ENCODE measurements around the gene PPP3CA. TPM values are rescaled to one million over a fixed set of nuclear protein-coding genes. Genes with fewer than 3 reads are reported as not detected.

PPP3CA gene
- total RNA-seq, 2 donors from 2014 or later = 3.3 to 3.5 TPM

DNA sequence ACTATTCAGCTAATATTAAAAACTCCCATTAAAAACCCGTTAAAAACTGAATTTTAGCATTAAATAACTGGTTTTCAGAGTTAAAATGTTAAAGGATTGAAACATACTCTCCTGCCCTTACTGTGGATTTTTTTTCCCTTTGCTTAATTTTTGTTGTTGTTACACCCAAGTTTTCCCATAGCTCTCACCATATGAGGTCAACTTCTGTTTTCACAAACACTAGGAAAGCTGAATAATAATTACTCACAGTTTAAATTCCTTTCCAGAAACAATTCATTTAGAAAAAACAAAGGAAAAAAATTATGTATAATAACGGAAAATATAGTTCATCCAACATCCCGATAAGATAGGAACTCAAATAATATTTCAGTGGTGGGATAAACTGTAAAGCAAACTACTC lies 129.0 kb downstream of the PPP3CA start:
- Mint-ChIP-seq H3K36me3 (no peaks in the 10 kb centered on the region), H3K9me3 (no peaks in the 10 kb centered on the region), H3K27ac (no peak overlapping the region)
- ATAC-seq (no peak), DNase-seq (ENCODE audit: low spot score in 2 of 2) (no peak)

DNA sequence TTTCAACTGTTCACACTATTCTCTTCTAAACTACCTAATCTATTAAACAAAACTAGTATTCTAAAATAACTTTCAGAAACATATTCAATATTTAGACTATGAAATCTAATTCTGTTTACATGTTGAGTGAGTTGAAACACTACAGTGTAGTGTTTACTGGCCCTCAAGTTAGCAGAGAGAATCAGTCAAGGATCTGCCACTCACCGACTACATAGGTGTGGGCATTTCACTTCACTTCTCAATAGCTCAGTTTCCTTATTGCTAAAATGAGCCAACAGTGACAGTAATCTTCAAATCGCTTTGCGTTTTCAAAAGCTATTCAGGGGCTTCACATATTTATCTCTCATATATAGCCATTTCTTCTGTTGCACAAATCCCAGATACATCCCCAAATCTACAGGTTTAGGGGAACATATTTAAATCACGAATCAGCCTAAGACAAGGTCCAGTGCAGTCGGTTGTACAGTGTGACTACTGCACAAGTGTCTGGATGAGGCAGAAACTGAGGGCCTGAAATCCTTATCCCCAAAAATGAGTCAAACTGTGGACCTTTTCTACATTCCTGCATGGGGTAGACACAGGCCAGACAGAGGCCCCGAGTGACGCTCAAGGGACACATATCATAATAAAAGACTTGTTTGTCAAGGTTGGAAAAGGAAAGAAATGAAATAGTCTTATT lies 129.8 kb downstream of the PPP3CA start:
- Mint-ChIP-seq H3K9me3 (no peaks in the 10 kb centered on the region), H3K27ac (no peak overlapping the region), H3K36me3 (no peaks in the 10 kb centered on the region)
- DNase-seq (ENCODE audit: low spot score in 2 of 2) (no peak), ATAC-seq (no peak)

DNA sequence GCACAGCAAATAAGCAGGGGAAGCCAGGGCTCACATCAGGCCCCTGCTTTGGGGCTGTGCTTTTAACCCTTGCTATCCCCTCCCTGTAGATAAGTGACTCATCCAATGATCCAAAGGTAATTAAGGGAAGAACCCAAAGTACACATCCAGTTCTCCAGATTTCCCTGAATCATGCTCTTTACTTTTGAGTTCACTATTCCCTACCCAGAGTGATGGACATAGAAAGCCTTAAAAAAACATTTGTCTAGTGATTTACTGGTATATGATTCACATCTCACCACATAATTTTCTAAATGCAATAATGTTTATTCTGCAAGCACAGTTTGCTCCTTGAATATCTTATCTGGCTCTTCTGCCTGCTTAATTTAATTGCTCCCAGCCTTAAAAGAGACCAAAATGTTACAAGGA lies 136.2 kb downstream of the PPP3CA start:
- Mint-ChIP-seq H3K27ac (no peak overlapping the region), H3K36me3 (no peaks in the 10 kb centered on the region), H3K9me3 (peaks cover 0 to 4% of the 10 kb centered on the region in 2 donors)
- DNase-seq (ENCODE audit: low spot score in 2 of 2) = no peak
- no peak for ATAC-seq

DNA sequence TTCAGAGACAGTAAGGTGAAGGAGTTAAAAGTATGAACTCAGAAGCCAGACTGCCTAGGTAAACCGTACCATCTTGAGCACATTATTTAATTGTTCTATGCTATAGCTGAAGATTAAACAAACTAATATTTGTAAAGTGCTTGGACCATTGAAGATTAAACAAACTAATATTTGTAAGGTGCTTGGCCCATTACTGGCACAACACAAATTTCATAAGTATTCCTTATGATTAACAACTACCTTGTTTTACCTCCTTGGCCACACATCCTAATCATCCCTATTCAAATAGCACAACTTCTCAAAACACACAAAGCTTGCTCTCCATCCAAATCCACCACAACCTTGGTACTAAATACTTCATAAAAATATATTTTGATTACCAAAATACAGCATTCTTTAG lies 137.0 kb downstream of the PPP3CA start:
- Mint-ChIP-seq H3K27ac (no peak overlapping the region), H3K36me3 (no peaks in the 10 kb centered on the region), H3K9me3 (peaks cover 0 to 4% of the 10 kb centered on the region in 2 donors)
- ATAC-seq = no peak
- no peak for DNase-seq (ENCODE audit: low spot score in 2 of 2)

DNA sequence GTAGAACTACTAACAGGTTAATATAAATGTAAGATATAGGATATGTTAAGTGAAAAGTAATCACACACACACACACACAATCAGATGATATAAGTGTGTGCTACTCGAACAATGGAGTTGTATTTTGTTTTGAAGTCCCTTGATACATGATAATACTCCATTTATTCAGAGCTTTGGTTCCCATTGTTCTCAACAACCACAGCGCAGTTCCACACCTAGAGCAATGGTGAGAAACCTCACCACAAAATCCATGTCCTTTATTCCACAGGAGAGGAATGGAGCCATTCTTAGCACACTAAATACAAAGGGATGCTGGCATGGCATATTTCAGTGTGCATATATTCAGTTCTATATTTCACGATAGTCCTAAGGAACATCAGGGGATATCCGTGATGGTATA lies 139.2 kb downstream of the PPP3CA start:
- DNase-seq (ENCODE audit: low spot score in 2 of 2) (no peak), ATAC-seq (no peak)
- Mint-ChIP-seq H3K27ac (no peak overlapping the region), H3K36me3 (no peaks in the 10 kb centered on the region), H3K9me3 (peaks cover 0 to 4% of the 10 kb centered on the region in 2 donors)

DNA sequence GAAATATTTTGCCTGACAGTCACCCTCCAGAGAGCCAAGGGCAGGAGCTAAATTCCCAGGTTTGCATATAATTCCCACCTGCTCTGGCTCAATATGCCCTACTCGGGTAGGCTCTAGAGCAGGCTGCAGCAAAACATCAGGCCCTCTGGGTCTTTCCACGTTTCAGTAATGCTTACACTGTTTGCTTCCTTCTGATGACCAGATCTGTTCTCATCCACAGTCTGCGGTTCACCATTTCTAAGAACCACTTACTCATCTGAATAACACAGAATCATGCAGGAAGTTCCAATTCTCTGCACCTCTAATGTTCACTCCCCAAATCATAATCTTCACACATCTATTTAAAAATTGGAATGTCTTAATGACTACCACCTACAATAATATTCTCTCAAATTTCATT lies 141.4 kb downstream of the PPP3CA start:
- peak in 1 of 2 donors; percentile 39 for DNase-seq (ENCODE audit: low spot score in 2 of 2)
- peak overlapping the region in 1 of 2 donors; percentile 74 for H3K27ac Mint-ChIP-seq
- H3K36me3 Mint-ChIP-seq = no peaks in the 10 kb centered on the region

DNA sequence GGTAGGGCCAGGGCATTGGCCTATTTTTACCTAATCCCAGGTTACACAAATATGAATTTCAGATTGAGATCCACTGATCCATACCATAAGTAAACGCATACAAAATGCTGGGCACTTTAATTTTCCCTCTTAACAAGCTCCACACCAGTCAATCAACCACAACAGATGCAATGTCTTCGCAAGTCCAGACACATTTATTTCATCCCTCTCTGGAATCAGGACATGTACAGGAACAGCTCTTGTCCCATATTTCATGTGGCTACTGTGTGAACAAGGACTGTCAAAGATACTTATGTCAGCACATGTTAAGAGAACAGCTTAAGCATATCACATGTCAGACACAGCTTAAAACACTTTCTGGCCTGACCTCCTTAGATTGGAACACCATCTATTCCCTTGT lies 145.9 kb downstream of the PPP3CA start:
- no peak overlapping the region for H3K27ac Mint-ChIP-seq
- no peak for ATAC-seq
- DNase-seq (ENCODE audit: low spot score in 2 of 2) = no peak
- H3K36me3 Mint-ChIP-seq = no peaks in the 10 kb centered on the region
- H3K9me3 Mint-ChIP-seq = no peaks in the 10 kb centered on the region

More for the DNA sequence above, 141.4 kb downstream of the PPP3CA start:
- peaks cover 0 to 4% of the 10 kb centered on the region in 2 donors for H3K9me3 Mint-ChIP-seq
- ATAC-seq = peak; percentile 100

DNA sequence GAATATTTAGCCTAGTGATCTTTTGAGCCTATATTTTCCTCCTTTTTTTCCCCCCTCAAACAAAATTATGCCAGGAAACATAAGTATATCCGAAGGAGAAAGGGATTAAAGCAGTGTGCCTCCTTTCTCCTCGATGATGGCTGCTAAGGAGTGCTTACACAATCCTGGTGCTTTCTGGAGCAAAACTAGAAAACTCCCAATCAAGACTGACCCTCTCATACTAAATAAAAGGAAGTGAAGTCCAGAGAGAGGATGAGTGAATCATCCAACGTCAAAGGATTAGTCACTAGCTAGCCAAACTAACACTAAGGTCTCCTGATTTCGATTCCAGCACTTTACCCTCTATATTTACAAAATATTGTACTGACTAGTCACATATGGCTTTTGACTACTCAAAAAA lies 146.8 kb downstream of the PPP3CA start:
- DNase-seq (ENCODE audit: low spot score in 2 of 2) (no peak), ATAC-seq (peak in 1 of 2 donors; percentile 39)
- Mint-ChIP-seq H3K36me3 (no peaks in the 10 kb centered on the region), H3K9me3 (no peaks in the 10 kb centered on the region), H3K27ac (no peak overlapping the region)

DNA sequence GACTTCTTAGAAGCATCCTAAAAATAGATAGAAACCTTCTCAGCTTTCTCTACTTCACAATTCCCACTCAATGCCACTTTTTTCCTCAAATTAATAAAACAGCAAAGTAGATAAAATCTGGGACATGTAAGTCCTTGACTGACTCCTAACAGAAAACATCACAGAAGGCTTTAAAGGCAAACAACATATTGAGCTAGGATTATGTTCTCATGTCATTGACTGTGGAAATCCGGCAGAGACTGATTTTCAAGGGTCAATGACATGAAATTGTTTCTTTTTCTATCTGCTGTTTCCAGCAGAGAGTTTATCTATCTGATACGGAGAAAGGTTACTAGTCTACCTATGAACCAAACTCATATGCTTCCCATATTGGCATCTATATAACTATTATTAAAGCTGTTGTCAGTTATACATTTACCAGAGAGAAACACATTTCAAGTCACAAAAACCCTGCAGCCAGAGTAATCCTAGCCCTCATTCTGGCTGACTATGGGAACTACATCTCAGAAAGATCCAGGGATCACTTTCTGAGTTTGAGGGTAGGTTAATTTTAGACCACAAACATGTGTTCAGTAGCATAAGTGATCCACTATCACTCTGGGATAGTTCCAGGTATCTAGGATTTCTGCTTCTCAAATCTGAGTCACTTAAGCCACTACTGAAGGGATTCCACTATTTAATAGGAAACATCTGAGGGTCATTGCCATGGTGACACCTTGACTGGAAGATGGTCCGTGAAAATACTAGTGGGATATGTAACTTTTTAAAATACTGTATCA lies 147.6 kb downstream of the PPP3CA start:
- ATAC-seq (no peak), DNase-seq (ENCODE audit: low spot score in 2 of 2) (no peak)
- Mint-ChIP-seq H3K27ac (no peak overlapping the region), H3K9me3 (no peaks in the 10 kb centered on the region), H3K36me3 (no peaks in the 10 kb centered on the region)

DNA sequence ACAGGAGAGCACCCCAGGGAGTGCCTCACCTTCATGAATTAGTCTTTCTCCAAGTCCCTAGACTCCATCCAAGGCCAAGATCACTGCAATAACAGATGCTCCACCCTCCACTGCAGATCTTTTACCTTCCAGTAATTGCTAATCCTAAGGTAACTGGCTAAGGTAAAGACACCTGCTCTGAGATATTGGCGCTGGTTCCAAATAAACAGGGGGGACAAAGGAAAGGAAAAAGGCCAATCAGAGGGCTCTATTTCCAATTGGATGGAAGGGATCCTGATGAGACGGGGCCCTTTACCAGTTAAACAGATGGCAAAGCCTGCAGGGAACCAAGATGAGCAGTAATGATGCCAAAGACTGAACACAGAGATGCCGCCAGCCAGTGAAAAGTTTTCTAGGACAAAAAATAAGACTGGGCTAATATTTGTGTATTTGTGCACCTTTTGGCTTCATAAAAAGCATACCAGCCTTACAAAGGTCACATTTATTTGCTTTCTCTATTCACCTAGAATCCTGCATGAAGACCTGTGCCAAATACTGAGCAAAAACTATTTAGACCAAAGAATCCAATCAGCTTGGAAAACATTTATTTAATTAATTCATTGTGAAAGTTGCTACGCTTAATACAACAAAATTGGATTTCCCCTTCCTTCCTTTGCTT lies 148.5 kb downstream of the PPP3CA start:
- DNase-seq (ENCODE audit: low spot score in 2 of 2) (no peak), ATAC-seq (no peak)
- H3K36me3 Mint-ChIP-seq = no peaks in the 10 kb centered on the region
- no peak overlapping the region for H3K27ac Mint-ChIP-seq
- no peaks in the 10 kb centered on the region for H3K9me3 Mint-ChIP-seq

DNA sequence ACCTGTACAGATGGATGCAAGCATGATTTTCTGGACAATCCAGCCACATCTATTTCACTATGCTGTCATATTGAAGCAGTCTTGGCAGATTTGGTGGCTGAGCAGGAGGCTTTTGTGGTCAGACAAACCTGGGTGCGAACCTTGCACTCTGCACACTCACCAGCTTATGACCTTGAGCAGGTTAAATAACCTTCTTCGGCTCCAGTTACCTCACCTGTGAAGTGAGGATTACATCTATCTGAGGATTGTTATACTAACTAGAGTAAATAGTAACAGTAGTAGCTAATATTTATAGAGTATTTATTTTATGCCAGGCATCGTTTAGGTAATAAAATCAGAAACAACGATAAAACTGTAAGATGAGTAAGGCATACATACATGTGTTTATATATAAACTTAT lies 150.0 kb downstream of the PPP3CA start:
- Mint-ChIP-seq H3K9me3 (no peaks in the 10 kb centered on the region), H3K27ac (no peak overlapping the region), H3K36me3 (no peaks in the 10 kb centered on the region)
- ATAC-seq (no peak), DNase-seq (ENCODE audit: low spot score in 2 of 2) (no peak)

DNA sequence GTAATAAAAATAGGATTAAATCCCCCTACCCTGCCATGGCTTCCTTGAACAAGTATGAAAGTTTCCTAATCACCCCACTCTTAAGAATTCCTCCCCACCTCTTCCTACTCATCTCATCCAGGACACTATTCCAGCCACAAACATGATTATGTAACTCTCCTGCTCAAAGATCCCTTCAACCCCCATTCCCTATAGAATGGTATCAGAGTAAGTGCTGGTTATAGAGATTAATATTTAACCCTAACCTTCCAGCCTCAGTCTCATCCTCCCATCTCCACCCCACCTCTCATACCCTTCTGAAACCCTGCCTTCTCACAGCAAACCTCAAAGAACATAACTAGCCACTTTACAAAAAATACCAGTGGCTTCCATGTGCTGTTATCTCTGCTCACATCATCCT lies 155.1 kb downstream of the PPP3CA start:
- DNase-seq (ENCODE audit: low spot score in 2 of 2) (no peak), ATAC-seq (no peak)
- H3K36me3 Mint-ChIP-seq = no peaks in the 10 kb centered on the region
- H3K9me3 Mint-ChIP-seq = no peaks in the 10 kb centered on the region
- no peak overlapping the region for H3K27ac Mint-ChIP-seq

DNA sequence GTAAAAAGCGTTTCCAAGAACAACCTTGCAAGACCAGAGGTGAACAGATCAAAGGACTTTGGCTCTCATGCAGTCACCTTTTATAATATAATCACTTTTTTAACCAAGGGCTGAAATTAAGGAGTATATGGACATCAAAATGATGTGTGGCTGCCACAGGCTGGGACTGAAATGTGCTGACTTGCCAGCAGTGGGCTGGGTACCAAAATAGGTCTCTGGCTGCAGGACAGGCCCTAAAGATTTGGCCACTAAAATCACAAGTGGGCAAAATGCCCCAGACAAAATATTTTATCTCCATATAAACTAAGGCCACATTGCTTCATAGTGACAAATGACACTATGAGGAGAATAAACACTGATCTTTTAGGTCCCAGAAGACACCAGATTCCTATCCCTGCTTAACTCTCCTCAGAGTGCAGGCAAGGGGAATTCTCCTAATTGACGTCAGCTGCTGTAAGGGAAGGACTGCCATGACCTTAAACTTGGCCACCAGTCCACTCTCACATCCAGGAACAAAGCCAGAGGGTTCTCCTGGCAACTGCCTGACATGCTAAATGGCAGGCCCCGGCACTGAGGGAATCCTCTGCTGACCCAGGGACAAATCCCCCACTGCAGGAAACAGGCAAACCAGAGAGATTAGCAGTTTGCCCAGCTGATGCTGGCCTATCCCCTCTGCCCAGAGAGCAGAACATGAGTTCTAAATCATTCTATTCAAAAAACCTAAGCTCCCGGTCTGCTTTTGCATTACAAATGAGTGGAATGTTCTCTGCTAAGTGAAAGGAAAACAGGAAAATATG lies 155.8 kb downstream of the PPP3CA start:
- H3K36me3 Mint-ChIP-seq = no peaks in the 10 kb centered on the region
- DNase-seq (ENCODE audit: low spot score in 2 of 2) = no peak
- no peak for ATAC-seq
- H3K9me3 Mint-ChIP-seq = no peaks in the 10 kb centered on the region
- no peak overlapping the region for H3K27ac Mint-ChIP-seq

DNA sequence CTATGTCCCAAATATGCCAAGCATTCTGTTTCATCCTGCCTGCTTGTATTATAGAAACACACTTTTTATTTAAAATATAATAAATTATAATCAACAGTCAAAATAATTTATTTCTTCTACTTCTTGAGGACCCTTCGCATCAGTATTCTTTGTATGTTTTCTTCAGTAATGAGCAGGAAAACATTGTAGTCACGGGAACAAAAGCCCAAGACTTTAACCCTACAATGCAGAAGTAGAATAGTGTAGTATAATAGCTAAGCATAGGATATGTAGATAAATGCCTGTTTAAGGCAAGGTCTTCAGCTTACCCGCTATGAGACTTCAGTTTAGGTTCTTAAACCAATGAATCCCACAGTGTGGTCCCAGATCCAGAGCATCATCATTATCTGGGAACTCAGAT lies 156.6 kb downstream of the PPP3CA start:
- DNase-seq (ENCODE audit: low spot score in 2 of 2) = no peak
- H3K27ac Mint-ChIP-seq = no peak overlapping the region
- no peaks in the 10 kb centered on the region for H3K9me3 Mint-ChIP-seq
- H3K36me3 Mint-ChIP-seq = no peaks in the 10 kb centered on the region
- ATAC-seq = no peak

DNA sequence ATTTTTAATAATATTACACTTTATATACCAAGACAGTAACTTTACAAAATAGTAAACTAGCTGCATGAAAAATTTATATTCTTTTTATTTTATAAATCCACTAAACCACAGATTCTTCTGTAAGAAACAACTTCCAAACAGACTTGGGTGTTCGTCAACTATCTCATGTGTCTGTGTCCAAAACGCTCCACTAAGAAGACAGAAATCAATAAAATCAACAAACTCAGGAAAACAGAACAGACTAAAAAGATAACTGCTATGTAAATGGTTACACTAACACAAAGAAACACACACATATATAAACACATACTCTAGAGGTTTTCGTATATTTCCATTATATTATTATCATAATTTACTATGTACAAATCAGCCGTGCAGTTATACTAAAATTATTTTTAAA lies 158.4 kb downstream of the PPP3CA start:
- no peak for DNase-seq (ENCODE audit: low spot score in 2 of 2)
- ATAC-seq = no peak
- H3K27ac Mint-ChIP-seq = no peak overlapping the region
- H3K9me3 Mint-ChIP-seq = no peaks in the 10 kb centered on the region
- no peaks in the 10 kb centered on the region for H3K36me3 Mint-ChIP-seq

DNA sequence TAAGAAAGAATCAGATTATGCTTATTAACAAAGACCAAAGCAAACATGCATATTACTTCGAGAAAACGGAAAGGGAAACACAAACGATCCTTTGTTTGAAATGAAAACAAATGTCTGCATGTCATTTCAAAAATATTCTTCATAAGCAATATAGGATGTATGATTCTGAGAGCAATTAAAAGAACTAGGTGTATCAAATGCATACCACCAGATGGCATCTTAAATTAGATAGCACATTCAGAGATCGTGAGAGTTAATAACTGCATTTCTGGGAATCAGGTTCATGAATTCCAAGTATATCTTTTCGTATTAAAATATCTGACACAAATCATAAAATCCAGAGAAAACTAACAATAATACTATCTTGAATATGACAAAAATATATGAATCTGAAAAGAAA lies 159.5 kb downstream of the PPP3CA start:
- Mint-ChIP-seq H3K9me3 (no peaks in the 10 kb centered on the region), H3K36me3 (peaks cover 0 to 6% of the 10 kb centered on the region in 2 donors), H3K27ac (no peak overlapping the region)
- DNase-seq (ENCODE audit: low spot score in 2 of 2) (no peak), ATAC-seq (no peak)
